ENCODE measurements around the gene EPHB2.

DNA sequence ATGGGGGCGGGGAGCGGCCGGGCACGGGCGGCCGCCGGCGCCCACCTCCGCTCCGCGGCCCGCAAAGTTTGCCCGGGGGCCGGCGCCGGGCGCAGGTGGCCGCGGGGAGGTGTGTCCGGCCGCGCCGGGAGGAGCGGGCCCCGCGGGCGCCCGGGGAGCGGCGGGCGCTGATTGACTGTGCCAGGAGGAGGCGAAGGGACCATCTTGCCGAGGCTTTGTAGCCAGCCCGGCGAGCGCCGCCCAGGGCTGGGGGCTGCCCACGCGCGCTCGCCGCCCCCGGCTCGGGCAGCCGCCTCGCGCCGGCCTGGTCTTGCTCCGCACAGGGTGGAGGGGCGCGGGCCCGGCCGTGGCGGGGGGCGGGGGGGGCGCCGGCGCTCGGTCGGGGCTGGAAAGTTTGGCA, 432 bp downstream of the EPHB2 start:
- TF ChIP-seq EZH2 (IDR thresholded peaks at IDR 0.05; ENCODE audit: borderline replicate concordance, insufficient read depth, low read length, poor library complexity, severe bottlenecking): no peak
- TF ChIP-seq POLR2AphosphoS5 (IDR thresholded peaks at IDR 0.05): no peak
- TF ChIP-seq, protein P1, sequence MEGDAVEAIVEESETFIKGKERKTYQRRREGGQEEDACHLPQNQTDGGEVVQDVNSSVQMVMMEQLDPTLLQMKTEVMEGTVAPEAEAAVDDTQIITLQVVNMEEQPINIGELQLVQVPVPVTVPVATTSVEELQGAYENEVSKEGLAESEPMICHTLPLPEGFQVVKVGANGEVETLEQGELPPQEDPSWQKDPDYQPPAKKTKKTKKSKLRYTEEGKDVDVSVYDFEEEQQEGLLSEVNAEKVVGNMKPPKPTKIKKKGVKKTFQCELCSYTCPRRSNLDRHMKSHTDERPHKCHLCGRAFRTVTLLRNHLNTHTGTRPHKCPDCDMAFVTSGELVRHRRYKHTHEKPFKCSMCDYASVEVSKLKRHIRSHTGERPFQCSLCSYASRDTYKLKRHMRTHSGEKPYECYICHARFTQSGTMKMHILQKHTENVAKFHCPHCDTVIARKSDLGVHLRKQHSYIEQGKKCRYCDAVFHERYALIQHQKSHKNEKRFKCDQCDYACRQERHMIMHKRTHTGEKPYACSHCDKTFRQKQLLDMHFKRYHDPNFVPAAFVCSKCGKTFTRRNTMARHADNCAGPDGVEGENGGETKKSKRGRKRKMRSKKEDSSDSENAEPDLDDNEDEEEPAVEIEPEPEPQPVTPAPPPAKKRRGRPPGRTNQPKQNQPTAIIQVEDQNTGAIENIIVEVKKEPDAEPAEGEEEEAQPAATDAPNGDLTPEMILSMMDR (IDR thresholded peaks at IDR 0.05; ENCODE audit: poor library complexity, severe bottlenecking): no peak
